Naive B cell (primary cell): ENCODE results near the gene ACY1. TPM values are rescaled to one million over a fixed set of nuclear protein-coding genes. Genes with fewer than 3 reads are reported as not detected.

Experiments used
- ATAC-seq, 2 donors: fragments of 150-1000 bp; cut with Tn5 transposase; 2 replicates each; pipeline ENCODE4 v1.10.0; 2021; ENCODE audit warnings: low read depth in 2 of 2, mild to moderate bottlenecking in 2 of 2, moderate library complexity in 2 of 2
- DNase-seq: peaks from one replicate; pipeline ENCODE4 v3.0.0; 2022
- H3K27ac Mint-ChIP-seq, 6 donors: one replicate each; pipeline ENCODE4 v1.8.0; 2020 to 2022; ENCODE audit warnings: mild to moderate bottlenecking in 6 of 6, mixed read lengths in 6 of 6, moderate library complexity in 5 of 6, inconsistent platforms in 2 of 6
- H3K27me3 Mint-ChIP-seq, 3 donors: one replicate each; pipeline ENCODE4 v1.8.0; 2021 to 2022; ENCODE audit warnings: mixed read lengths in 3 of 3, mild to moderate bottlenecking in 1 of 3
- H3K36me3 Mint-ChIP-seq, 2 donors: one replicate each; pipeline ENCODE4 v1.8.0; 2020 to 2022; ENCODE audit warnings: mixed read lengths in 2 of 2, inconsistent platforms in 1 of 2, mild to moderate bottlenecking in 1 of 2
- H3K4me1 Mint-ChIP-seq, 3 donors: one replicate each; pipeline ENCODE4 v1.8.0; 2020 to 2022; ENCODE audit warnings: mixed read lengths in 3 of 3, inconsistent platforms in 1 of 3, mild to moderate bottlenecking in 1 of 3, moderate library complexity in 1 of 3
- H3K4me3 Mint-ChIP-seq, 8 donors: one replicate each; pipeline ENCODE4 v1.8.0; 2020 to 2022; ENCODE audit warnings: mild to moderate bottlenecking in 8 of 8, mixed read lengths in 8 of 8, moderate library complexity in 8 of 8, inconsistent platforms in 2 of 8
- H3K9me3 Mint-ChIP-seq, 7 donors: one replicate each; pipeline ENCODE4 v1.8.0; 2020 to 2022; ENCODE audit warnings: mixed read lengths in 7 of 7, mild to moderate bottlenecking in 5 of 7, inconsistent platforms in 2 of 7, moderate library complexity in 1 of 7
- polyA plus RNA-seq, 6 donors: library from polyadenylated mRNA; unstranded; fragments of 300-500 nt; fragmentation: Illumina TruSeq; gene quantifications; one replicate each; pipeline ENCODE4 v1.2.3, GENCODE V29; 2021; ENCODE audit warnings: low read depth in 6 of 6

Gene ACY1
- polyA plus RNA-seq, 6 donors from 2014 or later = 15.2 to 23.1 (median 18.4) TPM

GRCh38 chr3:52002748-52003147, 19.4 kb downstream of the ACY1 start:
- ATAC-seq = no peak
- H3K27me3 Mint-ChIP-seq = peaks cover 0 to 8% (median 6%) of the 10 kb centered on the region in 3 donors
- H3K36me3 Mint-ChIP-seq = no peaks in the 10 kb centered on the region
- H3K27ac Mint-ChIP-seq = peak overlapping the region in 1 of 6 donors; percentile 9
- no peak overlapping the region for H3K4me3 Mint-ChIP-seq
- DNase-seq = no peak
- peaks cover 4 to 10% (median 8%) of the 10 kb centered on the region in 3 donors for H3K4me1 Mint-ChIP-seq
- no peaks in the 10 kb centered on the region for H3K9me3 Mint-ChIP-seq

- Mint-ChIP-seq H3K27ac (no peak overlapping the region), H3K27me3 (no peaks in the 10 kb centered on the region), H3K4me1 (peaks cover 4 to 10% (median 8%) of the 10 kb centered on the region in 3 donors), H3K9me3 (no peaks in the 10 kb centered on the region), H3K36me3 (no peaks in the 10 kb centered on the region), H3K4me3 (no peak overlapping the region)
- ATAC-seq (no peak), DNase-seq (no peak)
Observed at GRCh38 chr3:52004163-52004787, 20.9 kb downstream of the ACY1 start.

GRCh38 chr3:52004906-52005395, 21.6 kb downstream of the ACY1 start:
- no peak overlapping the region for H3K27ac Mint-ChIP-seq
- no peaks in the 10 kb centered on the region for H3K27me3 Mint-ChIP-seq
- peaks cover 4 to 10% (median 8%) of the 10 kb centered on the region in 3 donors for H3K4me1 Mint-ChIP-seq
- no peaks in the 10 kb centered on the region for H3K9me3 Mint-ChIP-seq
- DNase-seq = no peak
- H3K36me3 Mint-ChIP-seq = no peaks in the 10 kb centered on the region
- no peak overlapping the region for H3K4me3 Mint-ChIP-seq
- no peak for ATAC-seq

- no peak overlapping the region for H3K4me3 Mint-ChIP-seq
- no peak for ATAC-seq
- no peak overlapping the region for H3K27ac Mint-ChIP-seq
Observed at GRCh38 chr3:52005571-52005986, 22.2 kb downstream of the ACY1 start.

GRCh38 chr3:52006017-52006819, 22.9 kb downstream of the ACY1 start:
- Mint-ChIP-seq H3K27ac (no peak overlapping the region), H3K4me1 (peaks cover 4 to 9% (median 8%) of the 10 kb centered on the region in 3 donors), H3K36me3 (no peaks in the 10 kb centered on the region), H3K4me3 (no peak overlapping the region), H3K9me3 (peaks cover 0 to 2% (median 0%) of the 10 kb centered on the region in 7 donors), H3K27me3 (no peaks in the 10 kb centered on the region)
- DNase-seq (no peak), ATAC-seq (no peak)

More at GRCh38 chr3:52005571-52005986, 22.2 kb downstream of the ACY1 start:
- peaks cover 4 to 10% (median 8%) of the 10 kb centered on the region in 3 donors for H3K4me1 Mint-ChIP-seq
- no peaks in the 10 kb centered on the region for H3K36me3 Mint-ChIP-seq
- H3K27me3 Mint-ChIP-seq = no peaks in the 10 kb centered on the region
- no peaks in the 10 kb centered on the region for H3K9me3 Mint-ChIP-seq
- DNase-seq = no peak

- DNase-seq (no peak), ATAC-seq (no peak)
- Mint-ChIP-seq H3K4me1 (peaks cover 0 to 3% (median 3%) of the 10 kb centered on the region in 3 donors), H3K9me3 (peaks cover 0 to 2% (median 0%) of the 10 kb centered on the region in 7 donors), H3K36me3 (no peaks in the 10 kb centered on the region), H3K27ac (no peak overlapping the region), H3K27me3 (no peaks in the 10 kb centered on the region), H3K4me3 (no peak overlapping the region)
Observed at GRCh38 chr3:52006820-52007133, 23.4 kb downstream of the ACY1 start.

- ATAC-seq = no peak
- DNase-seq = no peak
- peak overlapping the region in 1 of 6 donors; percentile 32 for H3K27ac Mint-ChIP-seq
- no peaks in the 10 kb centered on the region for H3K36me3 Mint-ChIP-seq
- H3K9me3 Mint-ChIP-seq = peaks cover 0 to 2% (median 0%) of the 10 kb centered on the region in 7 donors
- no peak overlapping the region for H3K4me3 Mint-ChIP-seq
- H3K4me1 Mint-ChIP-seq = no peaks in the 10 kb centered on the region
- H3K27me3 Mint-ChIP-seq = no peaks in the 10 kb centered on the region
Observed at GRCh38 chr3:52007291-52007690, 24.0 kb downstream of the ACY1 start.

GRCh38 chr3:52010431-52010830, 27.1 kb downstream of the ACY1 start:
- ATAC-seq (no peak), DNase-seq (no peak)
- Mint-ChIP-seq H3K9me3 (peaks cover 0 to 2% (median 0%) of the 10 kb centered on the region in 7 donors), H3K4me3 (peak overlapping the region in 1 of 8 donors; percentile 3), H3K36me3 (no peaks in the 10 kb centered on the region), H3K4me1 (peaks cover 0 to 2% (median 0%) of the 10 kb centered on the region in 3 donors), H3K27ac (no peak overlapping the region), H3K27me3 (no peaks in the 10 kb centered on the region)

- Mint-ChIP-seq H3K9me3 (peaks cover 0 to 2% (median 0%) of the 10 kb centered on the region in 7 donors), H3K27ac (peak overlapping the region in 1 of 6 donors; percentile 69), H3K4me1 (peaks cover 0 to 5% (median 0%) of the 10 kb centered on the region in 3 donors), H3K36me3 (no peaks in the 10 kb centered on the region), H3K4me3 (no peak overlapping the region), H3K27me3 (no peaks in the 10 kb centered on the region)
- ATAC-seq = no peak
- no peak for DNase-seq
Observed at GRCh38 chr3:52012699-52013098, 29.4 kb downstream of the ACY1 start.

- no peak for ATAC-seq
- no peak for DNase-seq
- Mint-ChIP-seq H3K27me3 (no peaks in the 10 kb centered on the region), H3K9me3 (peaks cover 0 to 2% (median 0%) of the 10 kb centered on the region in 7 donors), H3K27ac (no peak overlapping the region), H3K4me1 (peaks cover 0 to 5% (median 0%) of the 10 kb centered on the region in 3 donors), H3K36me3 (no peaks in the 10 kb centered on the region), H3K4me3 (no peak overlapping the region)
Observed at GRCh38 chr3:52013802-52014598, 30.7 kb downstream of the ACY1 start.

GRCh38 chr3:52014613-52015012, 31.3 kb downstream of the ACY1 start:
- H3K36me3 Mint-ChIP-seq = no peaks in the 10 kb centered on the region

GRCh38 chr3:52015438-52016228, 32.3 kb downstream of the ACY1 start:
- no peaks in the 10 kb centered on the region for H3K36me3 Mint-ChIP-seq
- peaks cover 0 to 5% (median 0%) of the 10 kb centered on the region in 3 donors for H3K4me1 Mint-ChIP-seq
- no peaks in the 10 kb centered on the region for H3K27me3 Mint-ChIP-seq
- ATAC-seq (no peak), DNase-seq (no peak)
- H3K27ac Mint-ChIP-seq = no peak overlapping the region
- H3K4me3 Mint-ChIP-seq = no peak overlapping the region
- H3K9me3 Mint-ChIP-seq = peaks cover 0 to 2% (median 0%) of the 10 kb centered on the region in 7 donors

More at GRCh38 chr3:52014613-52015012, 31.3 kb downstream of the ACY1 start:
- Mint-ChIP-seq H3K4me3 (no peak overlapping the region), H3K4me1 (peaks cover 0 to 5% (median 0%) of the 10 kb centered on the region in 3 donors), H3K27me3 (no peaks in the 10 kb centered on the region), H3K27ac (no peak overlapping the region), H3K9me3 (peaks cover 0 to 2% (median 0%) of the 10 kb centered on the region in 7 donors)
- DNase-seq = no peak
- no peak for ATAC-seq
